Measurements from ENCODE around the gene SGK1.

DNA sequence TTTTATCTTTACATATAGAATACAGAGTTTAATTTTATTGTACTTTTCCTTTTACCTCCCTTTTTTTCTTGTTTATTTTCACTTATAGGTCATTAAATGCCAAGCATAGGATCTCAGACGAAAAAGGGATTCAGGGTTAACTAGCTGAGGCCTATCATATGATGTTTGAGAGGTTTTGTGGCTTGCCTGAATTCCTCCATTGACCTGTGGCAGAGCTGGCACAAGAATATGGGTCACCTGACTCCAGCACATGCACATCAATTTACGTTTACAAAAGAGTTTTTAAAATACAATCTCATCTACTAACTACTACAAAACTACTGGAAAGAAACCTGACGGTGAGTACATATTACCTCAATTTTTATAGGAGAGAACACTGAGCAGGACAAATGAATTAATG lies 60.4 kb downstream of the SGK1 start:
- TF ChIP-seq, protein P1, sequence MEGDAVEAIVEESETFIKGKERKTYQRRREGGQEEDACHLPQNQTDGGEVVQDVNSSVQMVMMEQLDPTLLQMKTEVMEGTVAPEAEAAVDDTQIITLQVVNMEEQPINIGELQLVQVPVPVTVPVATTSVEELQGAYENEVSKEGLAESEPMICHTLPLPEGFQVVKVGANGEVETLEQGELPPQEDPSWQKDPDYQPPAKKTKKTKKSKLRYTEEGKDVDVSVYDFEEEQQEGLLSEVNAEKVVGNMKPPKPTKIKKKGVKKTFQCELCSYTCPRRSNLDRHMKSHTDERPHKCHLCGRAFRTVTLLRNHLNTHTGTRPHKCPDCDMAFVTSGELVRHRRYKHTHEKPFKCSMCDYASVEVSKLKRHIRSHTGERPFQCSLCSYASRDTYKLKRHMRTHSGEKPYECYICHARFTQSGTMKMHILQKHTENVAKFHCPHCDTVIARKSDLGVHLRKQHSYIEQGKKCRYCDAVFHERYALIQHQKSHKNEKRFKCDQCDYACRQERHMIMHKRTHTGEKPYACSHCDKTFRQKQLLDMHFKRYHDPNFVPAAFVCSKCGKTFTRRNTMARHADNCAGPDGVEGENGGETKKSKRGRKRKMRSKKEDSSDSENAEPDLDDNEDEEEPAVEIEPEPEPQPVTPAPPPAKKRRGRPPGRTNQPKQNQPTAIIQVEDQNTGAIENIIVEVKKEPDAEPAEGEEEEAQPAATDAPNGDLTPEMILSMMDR (IDR thresholded peaks at IDR 0.05): no peak
- TF ChIP-seq POLR2A (IDR thresholded peaks at IDR 0.05): no peak
